GM19025 (cell line): Measurements from ENCODE around the gene HDAC9.

Experiments used
- ATAC-seq: cut with Tn5 transposase; IDR thresholded peaks from one replicate; pipeline ENCODE4 v1.9.1; 2021; ENCODE audit warnings: mild to moderate bottlenecking, low read depth, moderate library complexity; ENCODE audit not compliant: unreplicated experiment

HDAC9 gene

DNA sequence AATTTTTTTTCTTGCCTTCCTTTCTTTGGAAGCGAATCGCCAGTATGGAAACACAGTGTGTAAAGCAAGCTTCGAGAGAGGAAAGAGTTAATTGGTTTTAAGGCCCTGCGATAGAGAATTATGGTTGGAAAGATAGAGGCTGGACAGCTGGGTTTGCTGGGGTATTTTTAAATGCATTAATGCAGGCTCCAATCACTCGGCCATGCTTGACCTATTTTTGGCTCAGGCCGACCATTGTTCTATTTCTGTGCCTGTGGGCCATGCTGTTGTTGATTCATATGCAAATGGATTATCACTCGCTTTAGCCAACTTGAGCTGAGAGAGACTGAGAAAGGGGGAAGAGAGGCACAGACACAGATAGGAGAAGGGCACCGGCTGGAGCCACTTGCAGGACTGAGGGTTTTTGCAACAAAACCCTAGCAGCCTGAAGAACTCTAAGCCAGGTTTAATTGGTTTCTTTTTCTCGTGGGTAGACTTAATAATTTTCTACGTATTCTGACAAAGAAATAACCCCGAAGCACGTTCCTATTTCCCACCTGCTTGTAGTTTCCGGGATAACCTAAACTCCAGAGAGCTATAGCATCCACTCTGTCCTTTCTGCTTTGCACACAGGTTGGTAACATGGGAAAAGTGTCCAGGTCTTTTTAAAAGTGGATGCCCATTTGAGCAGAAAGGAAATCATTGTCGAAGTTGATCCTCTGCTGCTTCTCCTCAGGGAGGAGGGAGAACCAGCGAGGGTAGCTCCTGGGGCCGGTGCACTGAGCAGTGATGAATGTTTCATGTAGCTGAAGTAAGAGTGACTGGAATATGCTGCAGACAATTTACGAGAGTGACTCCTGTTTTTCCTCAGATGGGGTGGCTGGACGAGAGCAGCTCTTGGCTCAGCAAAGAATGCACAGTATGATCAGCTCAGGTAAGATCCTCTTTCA lies at the start of gene HDAC9:
Gene HDAC9, plus strand, starts transcription at position 338 of the 929 bp plus-strand sequence. Its CDS starts 554 bp downstream, at position 892.
- ATAC-seq = peak; percentile 88

DNA sequence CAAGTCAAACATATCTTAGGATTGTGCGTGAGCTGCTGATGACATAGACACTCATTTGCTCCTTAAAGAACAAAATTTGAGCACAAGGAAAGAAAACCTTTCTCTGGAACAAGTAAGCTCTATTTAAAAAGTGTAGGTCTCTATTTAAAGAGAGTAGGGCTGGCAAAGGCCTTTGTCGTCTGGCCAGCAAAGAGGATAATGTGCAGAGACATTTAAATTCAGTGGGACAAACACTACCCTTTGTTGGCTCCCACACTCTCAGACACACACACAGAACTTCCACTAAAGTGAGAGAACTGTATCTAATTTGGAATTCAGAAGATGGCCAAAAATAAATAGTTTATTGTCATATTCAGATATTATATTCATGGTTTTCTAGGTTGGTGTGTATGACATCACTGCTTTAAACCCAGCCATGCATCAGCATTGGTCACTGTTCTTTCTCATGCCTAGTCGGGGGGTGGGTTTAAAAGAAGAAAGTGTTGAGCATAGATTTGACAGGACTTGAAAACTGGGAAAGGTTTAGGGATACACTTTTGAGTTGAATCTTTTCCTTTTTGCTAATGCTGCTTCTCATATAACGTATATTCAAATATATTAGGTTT lies 49.5 kb upstream of the HDAC9 start:
- no peak for ATAC-seq

DNA sequence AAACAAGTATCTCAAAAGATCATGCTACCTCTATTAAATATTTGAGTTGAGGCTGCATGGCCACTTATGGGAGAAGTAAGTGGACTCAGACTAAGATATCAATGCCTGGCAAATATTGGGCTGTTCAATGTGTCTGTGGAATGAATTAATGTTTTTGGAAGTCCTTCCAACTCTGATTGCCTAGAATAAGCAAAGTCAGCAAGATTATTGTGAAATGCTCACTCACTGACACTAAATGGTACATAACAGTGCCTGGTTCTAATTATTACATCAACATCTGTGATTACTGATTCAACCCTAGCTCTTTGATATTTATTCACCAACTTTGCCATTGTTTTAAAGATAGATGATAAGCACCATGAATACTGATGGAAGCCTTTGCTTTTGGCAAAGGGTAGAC lies 45.5 kb upstream of the HDAC9 start:
- ATAC-seq = no peak

DNA sequence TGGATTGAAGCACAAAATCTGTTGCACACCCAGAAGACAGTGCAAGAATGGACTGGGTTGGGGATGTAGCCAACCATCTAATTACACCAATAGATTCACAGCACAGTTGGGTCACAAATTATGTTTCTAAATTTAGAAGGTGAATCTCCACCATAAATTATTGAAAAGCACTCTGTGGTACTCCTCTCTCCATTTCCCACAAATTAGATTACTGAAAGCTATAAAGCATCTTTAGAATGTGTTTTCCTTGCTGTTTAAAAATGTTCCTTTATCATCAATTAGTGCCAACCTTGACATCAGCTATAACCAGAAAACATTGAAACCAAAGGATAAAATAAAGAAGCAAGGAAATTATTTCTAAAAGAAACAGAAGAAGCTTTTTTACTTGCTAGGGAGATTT lies 39.9 kb upstream of the HDAC9 start:
- no peak for ATAC-seq

DNA sequence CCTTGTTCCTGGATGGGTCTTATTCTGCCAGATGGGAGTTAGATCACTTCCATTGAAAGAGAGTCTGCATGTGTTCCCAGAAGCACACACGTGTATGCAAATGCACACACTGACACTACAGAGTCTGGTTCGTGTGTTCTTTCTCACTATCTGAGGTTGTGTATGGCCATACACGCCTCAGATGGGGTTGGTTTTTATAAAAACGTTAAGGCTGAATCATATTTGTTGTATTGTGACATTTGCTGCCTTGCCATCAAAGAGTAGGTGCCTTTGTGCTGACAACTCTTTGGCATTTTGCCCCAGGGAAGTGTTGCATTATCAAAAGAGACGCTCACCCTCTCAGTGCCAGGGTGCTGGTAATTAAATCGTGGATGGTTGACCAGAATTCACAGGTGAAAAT lies 37.7 kb upstream of the HDAC9 start:
- no peak for ATAC-seq

DNA sequence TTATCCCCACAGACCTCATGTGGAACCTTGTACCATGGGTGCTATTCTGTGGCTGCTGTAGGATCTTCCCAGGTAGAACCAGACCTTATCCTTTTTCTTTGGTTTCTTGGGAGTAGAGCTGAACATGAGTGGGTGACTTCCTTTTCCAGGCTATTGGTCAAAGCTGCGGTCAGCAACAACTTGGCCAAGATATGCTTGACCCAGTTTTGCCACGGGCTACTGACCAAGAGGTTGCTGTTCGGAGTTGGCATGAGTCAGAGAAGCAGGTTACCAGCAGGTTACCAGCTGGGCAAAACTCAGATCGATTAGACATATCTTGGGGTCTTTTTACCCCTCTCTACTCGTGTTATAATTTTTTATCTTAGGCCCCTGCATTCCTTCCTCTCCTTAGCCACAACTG lies 36.7 kb upstream of the HDAC9 start:
- no peak for ATAC-seq

DNA sequence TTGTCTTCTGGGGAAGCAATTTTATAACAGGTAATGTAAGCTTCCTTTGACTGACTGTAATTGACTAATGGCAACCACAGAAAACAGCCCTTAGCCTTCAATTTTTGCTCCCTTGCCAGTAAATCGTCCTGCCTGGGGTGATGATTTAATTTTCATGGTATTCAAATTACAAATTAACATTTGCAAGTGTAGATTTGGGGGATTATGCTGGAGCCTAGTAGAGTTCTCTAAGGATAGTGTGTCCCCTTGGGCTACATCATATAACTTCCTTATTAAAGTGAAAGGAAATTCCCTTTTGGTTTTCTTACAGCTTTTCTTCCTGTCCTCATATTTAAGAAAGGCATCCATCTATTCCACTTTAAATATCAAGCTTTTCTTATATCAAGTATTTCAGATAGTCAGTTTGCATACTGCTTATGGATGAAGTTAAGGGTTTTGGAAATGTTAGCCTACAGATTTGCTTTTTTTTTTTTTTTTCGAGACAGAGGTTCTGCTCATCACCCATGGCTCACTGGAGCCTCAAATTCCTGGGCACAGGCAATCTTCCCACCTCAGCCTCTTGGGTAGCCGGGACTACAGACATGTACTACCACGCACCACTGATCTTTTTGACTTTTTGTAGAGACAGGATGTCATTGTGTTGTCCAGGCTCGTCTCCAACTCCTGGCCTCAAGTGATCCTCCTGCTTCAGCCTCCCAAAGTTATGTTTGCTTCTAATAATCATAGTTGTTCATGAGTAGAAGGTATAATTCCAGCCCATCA lies 35.9 kb upstream of the HDAC9 start:
- ATAC-seq = no peak

DNA sequence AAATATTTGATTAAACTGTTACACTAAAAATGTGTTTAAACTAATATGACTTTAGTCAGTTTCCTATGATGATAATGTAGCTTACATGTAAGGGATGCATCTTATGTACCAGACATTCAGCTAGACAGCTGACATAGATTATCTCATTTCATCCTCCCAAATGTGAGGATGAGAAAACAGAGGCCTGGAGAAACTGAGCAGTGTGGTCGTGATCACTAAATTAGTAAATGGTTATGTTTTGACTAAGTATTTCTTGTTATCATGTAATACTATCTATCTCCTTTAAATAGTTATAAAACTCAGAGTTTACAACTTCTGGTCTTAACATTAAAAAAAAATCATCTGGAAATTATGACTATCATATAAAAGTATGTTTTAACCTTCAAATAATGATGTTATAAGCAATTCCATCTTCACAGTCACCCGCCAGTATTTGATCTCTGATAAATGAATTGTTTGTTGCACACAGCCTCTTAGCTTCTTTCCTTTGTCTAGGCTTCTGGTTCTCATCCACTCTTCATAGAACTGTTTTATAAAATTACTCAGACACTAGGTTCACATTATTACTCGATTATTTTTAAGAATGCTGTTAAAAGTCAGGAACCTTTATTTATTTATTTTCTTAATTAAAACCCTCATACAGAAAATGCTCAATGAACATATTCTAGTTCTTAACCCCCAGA lies 33.6 kb upstream of the HDAC9 start:
- no peak for ATAC-seq

DNA sequence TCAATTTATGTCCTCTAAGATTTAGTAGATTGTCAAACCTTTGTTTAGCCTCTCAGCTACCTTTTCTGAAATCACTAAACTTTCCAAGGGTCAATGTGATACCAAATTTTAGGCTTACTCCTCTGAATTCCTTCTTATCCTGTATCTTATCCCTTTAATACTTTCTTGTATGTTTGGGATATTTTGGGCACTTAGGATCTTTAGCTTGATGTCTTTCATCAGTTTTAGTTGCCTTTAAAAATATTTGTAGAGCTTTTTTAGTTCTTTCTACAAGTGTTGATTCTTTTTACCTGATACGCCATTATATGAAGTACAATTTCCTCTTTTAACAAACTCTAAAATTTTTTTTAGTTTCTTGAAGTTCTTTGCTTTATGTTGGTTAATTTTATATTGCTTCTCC lies 30.7 kb upstream of the HDAC9 start:
- ATAC-seq = no peak

DNA sequence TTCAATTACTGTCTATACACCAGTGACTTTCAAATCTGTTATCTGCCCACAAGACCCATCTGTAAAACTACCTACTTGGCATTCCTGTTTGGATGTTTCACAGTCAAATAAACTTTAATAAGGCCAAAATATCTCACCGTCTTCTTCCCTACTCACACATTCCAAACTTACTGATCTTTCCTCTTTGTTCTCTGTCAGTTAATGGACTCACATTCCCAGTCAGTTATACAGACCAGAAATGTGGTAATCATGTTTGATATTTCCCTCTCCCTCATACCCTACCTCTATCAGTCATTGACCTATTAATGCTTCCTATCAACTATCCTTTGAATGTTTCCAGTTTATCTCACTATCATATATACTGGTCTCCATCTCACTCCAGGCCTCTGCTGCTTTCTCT lies 28.5 kb upstream of the HDAC9 start:
- no peak for ATAC-seq

DNA sequence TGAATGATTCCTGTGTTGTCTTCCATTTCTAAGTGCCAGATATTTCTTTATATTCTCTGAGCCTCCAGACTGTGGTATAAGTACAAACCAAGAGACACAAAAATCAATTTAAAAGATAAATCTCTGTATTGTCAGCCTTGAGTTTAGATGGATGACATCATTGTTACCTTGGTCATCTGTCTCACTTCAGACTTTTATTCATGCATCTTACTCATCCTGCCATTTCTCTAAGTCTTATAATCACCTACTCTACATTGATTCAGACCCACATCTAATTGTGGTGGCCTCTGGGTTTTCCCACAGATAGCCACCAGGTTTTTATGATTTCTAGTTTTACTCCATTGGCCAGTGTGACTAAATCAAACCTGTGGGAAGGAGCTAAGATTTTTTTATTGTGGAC lies 26.8 kb upstream of the HDAC9 start:
- ATAC-seq = no peak

DNA sequence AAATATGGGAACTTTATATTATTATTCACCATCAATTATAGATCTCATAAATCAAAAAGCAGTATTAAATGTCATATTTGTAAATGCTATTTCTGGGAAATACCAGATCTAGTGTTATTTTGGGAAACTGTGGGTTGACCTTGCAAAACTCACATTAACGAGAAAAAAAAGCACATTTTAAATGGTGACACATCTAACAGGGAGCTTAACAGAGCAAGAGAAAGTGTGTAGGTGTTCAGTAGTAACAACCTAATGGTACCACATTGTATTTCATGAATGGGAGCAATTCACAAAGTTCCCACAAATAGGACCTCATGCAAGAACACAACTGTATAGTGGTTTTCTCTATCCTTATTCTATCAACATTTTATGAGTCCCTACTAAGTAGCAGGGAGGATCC lies 26.2 kb upstream of the HDAC9 start:
- no peak for ATAC-seq

DNA sequence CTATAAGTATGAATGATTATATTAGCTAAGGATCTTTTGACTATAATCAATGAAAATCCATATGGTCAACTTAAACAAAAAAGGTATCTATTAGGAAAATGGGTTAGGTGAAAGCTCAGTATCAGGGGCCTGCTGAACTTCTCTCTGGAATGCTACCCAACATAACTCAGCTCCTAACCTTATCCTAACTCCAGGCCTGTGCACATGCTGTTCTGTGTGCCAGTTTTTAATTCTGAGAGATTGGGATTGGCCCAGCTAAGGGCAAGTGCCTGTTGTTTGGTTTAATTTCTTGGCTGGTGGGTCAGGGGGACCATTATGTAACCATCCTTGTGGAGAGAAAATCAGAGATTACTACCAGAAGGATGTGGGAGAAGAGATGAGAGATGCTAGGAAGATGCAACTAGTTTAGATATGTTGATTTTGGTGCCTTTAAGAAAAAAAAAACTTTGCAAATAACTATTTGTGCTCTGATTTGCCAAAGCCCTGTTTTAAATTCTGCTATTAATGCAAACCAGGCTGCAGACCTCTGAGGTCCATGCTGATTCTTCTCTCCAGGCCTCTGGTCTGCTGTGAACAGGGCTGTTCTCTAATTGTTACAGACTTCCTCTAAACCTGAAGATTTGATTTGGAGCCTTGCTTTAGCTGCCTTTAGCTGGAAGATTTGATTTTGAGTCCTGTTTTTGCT lies 23.9 kb upstream of the HDAC9 start:
- no peak for ATAC-seq

DNA sequence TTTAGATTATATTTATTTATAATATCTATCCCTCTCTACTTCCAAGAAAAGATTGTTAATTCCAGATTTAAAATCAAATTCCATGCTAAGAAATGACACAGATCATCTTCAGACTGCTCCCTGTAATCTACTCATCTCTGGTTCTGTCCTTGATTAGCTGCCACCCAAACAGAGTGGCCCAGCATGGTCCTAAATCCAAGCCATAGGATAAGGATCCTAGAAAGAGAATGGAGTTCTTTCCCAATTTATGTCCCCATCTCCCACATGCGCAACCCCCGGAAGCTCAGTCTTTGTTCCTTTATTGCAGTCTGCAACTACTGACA lies 23.4 kb upstream of the HDAC9 start:
- ATAC-seq = no peak

DNA sequence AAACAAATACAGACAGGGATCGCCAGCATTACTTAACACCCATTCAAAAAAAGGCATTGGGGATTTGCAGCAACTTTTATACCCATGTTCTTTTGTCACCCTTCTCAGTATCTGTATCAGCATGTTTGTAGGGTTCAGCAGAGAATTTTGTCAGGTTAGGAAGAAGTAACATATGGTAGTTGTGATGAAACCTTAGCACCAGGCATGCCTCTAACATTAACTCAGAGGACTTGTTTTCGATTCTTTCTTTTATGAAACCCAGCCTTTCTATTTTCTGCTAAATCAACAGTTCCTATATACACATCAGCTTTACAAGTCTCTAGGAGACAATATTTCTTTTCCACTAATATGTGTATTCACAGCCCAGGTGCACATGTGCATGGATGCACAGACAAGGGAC lies 22.4 kb upstream of the HDAC9 start:
- no peak for ATAC-seq

DNA sequence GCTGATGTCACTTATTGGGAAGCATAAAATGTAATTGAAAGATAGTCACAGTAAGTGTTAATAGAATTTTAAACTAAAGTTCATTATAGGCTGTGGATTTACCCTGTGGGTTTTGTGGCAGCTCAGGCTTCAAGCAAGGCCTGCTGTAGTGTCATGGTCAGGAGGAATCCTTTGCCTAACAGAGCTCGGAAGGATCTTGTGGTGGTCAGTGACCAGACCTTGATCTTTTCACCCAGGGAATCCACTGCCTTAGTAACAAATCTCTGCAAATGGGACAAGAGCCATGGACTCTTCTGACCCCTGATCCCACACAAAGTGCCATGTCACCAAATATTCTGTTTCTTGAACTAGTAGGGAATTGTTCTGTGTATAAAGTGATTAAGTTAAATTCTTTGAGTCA lies 20.6 kb upstream of the HDAC9 start:
- no peak for ATAC-seq

DNA sequence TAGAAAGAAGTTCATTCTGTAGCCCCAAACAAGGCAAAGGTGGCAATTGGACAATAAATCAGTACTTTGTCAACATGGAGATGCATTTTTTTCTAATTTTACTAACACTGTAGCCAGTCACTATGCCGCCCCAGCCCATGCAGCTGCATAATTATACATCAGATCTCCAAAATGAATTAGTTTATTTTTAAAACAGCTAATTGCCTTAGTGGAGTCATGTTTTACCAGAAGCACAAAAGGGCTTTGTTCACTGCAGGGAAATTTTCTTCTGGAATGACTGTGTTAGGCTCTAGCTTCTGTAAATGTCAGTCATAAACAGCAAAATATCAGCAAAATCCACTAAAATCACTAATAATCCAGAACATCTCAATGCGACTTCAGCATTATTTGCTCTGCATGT lies 20.1 kb upstream of the HDAC9 start:
- ATAC-seq = no peak

DNA sequence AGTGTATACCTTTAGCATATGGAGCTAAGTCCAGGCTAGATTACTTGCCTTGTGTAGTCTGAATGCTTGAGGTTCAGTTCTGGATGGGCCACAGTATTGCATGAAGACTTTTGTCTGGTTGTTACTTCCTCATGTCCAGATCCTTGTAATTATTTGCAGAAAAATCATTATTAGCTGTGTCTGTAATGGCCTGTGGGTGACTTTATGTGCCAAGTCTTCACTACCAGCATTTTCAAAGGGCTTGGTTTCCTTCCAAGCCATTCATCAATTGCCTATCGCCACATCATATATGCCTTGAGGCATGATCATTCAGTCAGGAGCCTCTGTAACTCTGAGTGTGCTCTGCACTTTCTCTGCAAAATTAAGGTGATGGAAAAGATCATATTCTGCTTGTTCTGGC lies 13.8 kb upstream of the HDAC9 start:
- ATAC-seq = no peak

DNA sequence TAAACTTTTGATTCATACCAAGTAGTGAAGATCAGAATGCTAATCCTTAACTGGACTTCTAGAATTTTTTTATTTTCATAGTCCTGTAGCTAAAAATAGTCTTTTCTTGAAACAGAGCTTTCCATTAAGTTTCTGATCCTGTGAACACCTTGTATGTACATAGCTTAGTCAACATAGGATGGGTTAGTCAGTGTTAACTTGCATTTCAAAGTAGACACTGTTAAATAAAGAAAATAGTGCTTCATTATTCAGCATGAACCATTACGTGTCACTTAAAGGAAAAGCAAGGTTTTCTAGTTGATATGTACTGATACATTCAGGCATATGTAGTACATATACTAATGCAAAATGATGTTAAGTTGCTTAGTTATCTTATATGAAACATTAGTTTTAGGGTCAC lies 7.5 kb upstream of the HDAC9 start:
- no peak for ATAC-seq

DNA sequence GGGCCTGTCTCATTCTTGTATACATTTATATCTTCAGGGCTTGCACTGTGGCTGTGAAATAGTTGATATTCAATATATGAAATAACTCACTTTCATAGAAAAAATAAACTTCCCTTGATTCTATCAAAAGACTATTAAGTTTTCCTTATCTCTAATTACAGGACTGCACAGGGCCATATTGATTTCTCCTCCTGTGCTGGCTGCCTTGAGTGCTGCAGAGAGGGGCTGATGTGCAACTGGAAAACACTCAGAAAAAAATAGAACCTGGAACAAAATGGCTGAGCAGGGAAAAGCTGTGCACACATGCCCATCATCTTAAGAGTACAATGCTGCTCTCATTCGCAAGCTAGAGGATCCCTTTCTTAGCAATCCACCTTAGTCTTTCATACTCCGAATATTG lies 5.9 kb upstream of the HDAC9 start:
- ATAC-seq = no peak
